Body of pancreas (tissue), 4 donors: Measurements from ENCODE around the gene COX15. TPM values are rescaled to one million over a fixed set of nuclear protein-coding genes. Genes with fewer than 3 reads are reported as not detected.

Experiments used
- ATAC-seq: fragments of 150-250 bp; one replicate; pipeline ENCODE4 v1.9.1; 2016
- DNase-seq, 4 donors: peaks; one replicate each; pipeline ENCODE4 v3.0.0-alpha.2; 2019
- H3K27ac ChIP-seq, 4 donors: fragments of 200-600 bp; sonication (generic); 1 replicate in 3 of 4; 2 replicates in 1 of 4; pipeline versions ENCODE4 v1.5.1 to v1.6.1; 2016 to 2019; ENCODE audit warnings: mild to moderate bottlenecking in 1 of 4, mixed read lengths in 1 of 4, moderate library complexity in 1 of 4
- H3K27me3 ChIP-seq, 2 donors: fragments of 200-600 bp; sonication (generic); one replicate each; pipeline ENCODE4 v1.6.0; 2016; ENCODE audit warnings: mild to moderate bottlenecking in 1 of 2
- H3K36me3 ChIP-seq, 2 donors: fragments of 200-600 bp; sonication (generic); replicated peaks in 1 of 2; 2 replicates each; pipeline ENCODE4 v1.5.1; 2016; ENCODE audit warnings: low read depth in 2 of 2; ENCODE audit not compliant: insufficient read depth in 1 of 2
- H3K4me1 ChIP-seq: fragments of 200-600 bp; sonication (generic); one replicate; pipeline ENCODE4 v1.6.0; 2016
- H3K4me3 ChIP-seq, 2 donors: fragments of 200-600 bp; sonication (generic); 1 replicate in 1 of 2; 2 replicates in 1 of 2; pipeline ENCODE4 v1.5.1; 2016 to 2019
- H3K9me3 ChIP-seq, 3 donors: fragments of 200-600 bp; sonication (generic); 1 replicate in 2 of 3; 2 replicates in 1 of 3; pipeline ENCODE4 v1.5.1; 2016
- CTCF ChIP-seq, 7 experiments: fragments of 450-650 bp in 4 of 7; fragments of 200-600 bp in 3 of 7; sonication (generic) in 3 of 7; IDR thresholded peaks; one replicate each; pipeline ENCODE4 v1.5.1; 2016 to 2019; ENCODE audit warnings: antibody characterized with exemption in 7 of 7
- POLR2A ChIP-seq, 3 donors: fragments of 450-650 bp; IDR thresholded peaks; one replicate each; pipeline ENCODE4 v1.6.1; 2016; ENCODE audit warnings: antibody characterized with exemption in 3 of 3, mild to moderate bottlenecking in 2 of 3
- WGBS, 2 donors: methylation state at CpG; one replicate each; pipeline ENCODE4 v1.1.5; 2017; 5-methylcytosine and 5-hydroxymethylcytosine counted together
- intact Hi-C: fragments of 100-400 bp; cut with DNase I; formaldehyde crosslinking; loops from one replicate; pipeline ENCODE4 v1.15.1; 2023
- total RNA-seq, 2 donors: library from RNA; depleted of rRNA; stranded (reverse); fragments of >200 nt; gene quantifications; one replicate each; pipeline ENCODE4 v1.1.0, GENCODE V29; 2016

The COX15 gene
- 10 to 100 TPM in 1 of 2 donors, 1 to 10 TPM in 1; 9.6 to 17.9 TPM for total RNA-seq

GRCh38 chr10:99732033-99732842, at the start of gene COX15, which contains the start of gene CUTC:
TSS of gene COX15 (minus strand) at chr10:99732127. CDS start at chr10:99732049, 78 bp downstream.
TSS of gene CUTC (plus strand) at chr10:99732234. CDS start at chr10:99732349, 115 bp downstream.
- Histone ChIP-seq H3K4me3 (peak within 1 kb of the TSS; percentile 60 to 68), H3K27me3 (no peaks in the 10 kb centered on the region), H3K9me3 (no peaks in the 10 kb centered on the region), H3K36me3 (no peaks in the 10 kb centered on the region), H3K27ac (peak within 1 kb of the TSS; percentile 78 to 96 (median 94)), H3K4me1 (peaks cover 20% of the 10 kb centered on the region)
- ATAC-seq = peak; percentile 97
- intact Hi-C loops = no loop called here
- peak; percentile 95 to 96 (median 95) for DNase-seq
- 0 to 5% methylated on average over 7 to 73 of the region's 73 CpGs for WGBS, 2 donors
- TF ChIP-seq CTCF (IDR thresholded peaks at IDR 0.05) (peak in 6 of 7 experiments; percentile 20 to 70 (median 54)), POLR2A (IDR thresholded peaks at IDR 0.05) (peak; percentile 50 to 84 (median 82))

GRCh38 chr10:99779335-99779734, 47.4 kb upstream of the COX15 start:
- Histone ChIP-seq H3K27ac (no peak overlapping the region), H3K27me3 (no peaks in the 10 kb centered on the region), H3K36me3 (no peaks in the 10 kb centered on the region), H3K4me1 (no peaks in the 10 kb centered on the region), H3K4me3 (no peak overlapping the region), H3K9me3 (no peaks in the 10 kb centered on the region)
- intact Hi-C loops = no loop called here
- ATAC-seq = no peak
- no peak for TF ChIP-seq CTCF (IDR thresholded peaks at IDR 0.05)
- no peak for TF ChIP-seq POLR2A (IDR thresholded peaks at IDR 0.05)
- 64 to 70% methylated on average over 4 of the region's 4 CpGs for WGBS, 2 donors
- peak in 1 of 4 donors; percentile 4 for DNase-seq

- 86 to 88% methylated on average over 1 of the region's 1 CpG for WGBS, 2 donors
- no peak for ATAC-seq
- intact Hi-C loops = no loop called here
- Histone ChIP-seq H3K9me3 (no peaks in the 10 kb centered on the region), H3K27ac (no peak overlapping the region), H3K27me3 (no peaks in the 10 kb centered on the region), H3K4me1 (no peaks in the 10 kb centered on the region), H3K36me3 (no peaks in the 10 kb centered on the region), H3K4me3 (no peak overlapping the region)
- no peak for DNase-seq
- TF ChIP-seq CTCF (IDR thresholded peaks at IDR 0.05) (no peak), POLR2A (IDR thresholded peaks at IDR 0.05) (no peak)
Observed at GRCh38 chr10:99777918-99778714, 46.2 kb upstream of the COX15 start.

GRCh38 chr10:99775850-99776249, 43.9 kb upstream of the COX15 start:
- Histone ChIP-seq H3K9me3 (no peaks in the 10 kb centered on the region), H3K4me1 (no peaks in the 10 kb centered on the region), H3K4me3 (no peak overlapping the region), H3K27ac (no peak overlapping the region), H3K36me3 (no peaks in the 10 kb centered on the region), H3K27me3 (no peaks in the 10 kb centered on the region)
- DNase-seq (no peak), ATAC-seq (peak; percentile 63)
- TF ChIP-seq CTCF (IDR thresholded peaks at IDR 0.05) = no peak
- no peak for TF ChIP-seq POLR2A (IDR thresholded peaks at IDR 0.05)
- intact Hi-C loops = no loop called here
